GM15510 (cell line): Measurements from ENCODE around the gene ZNF784.

Source experiments
- POLR2A ChIP-seq: IDR thresholded peaks from 3 replicates; pipeline ENCODE4 v1.6.1; 2011; ENCODE audit warnings: borderline replicate concordance; ENCODE audit not compliant: insufficient read length; ENCODE audit errors: extremely low read depth

Gene ZNF784

GRCh38 chr19:55624109-55625003 is at the start of gene ZNF784:
Gene ZNF784, minus strand, starts transcription at chr19:55624566. Its CDS starts 5 bp downstream, at chr19:55624561.
- TF ChIP-seq POLR2A, result peak; percentile 77

GRCh38 chr19:55673889-55674288 is 49.5 kb upstream of the ZNF784 start:
- TF ChIP-seq POLR2A, result no peak

GRCh38 chr19:55673465-55673864 is 49.1 kb upstream of the ZNF784 start:
- no peak for TF ChIP-seq POLR2A

- TF ChIP-seq POLR2A, result no peak
Observed at GRCh38 chr19:55672418-55672817, 48.1 kb upstream of the ZNF784 start.

GRCh38 chr19:55671054-55671378 is 46.6 kb upstream of the ZNF784 start:
- no peak for TF ChIP-seq POLR2A

GRCh38 chr19:55670280-55671053 is 46.1 kb upstream of the ZNF784 start:
- no peak for TF ChIP-seq POLR2A

- no peak for TF ChIP-seq POLR2A
Observed at GRCh38 chr19:55669418-55670279, 45.3 kb upstream of the ZNF784 start.

- TF ChIP-seq POLR2A, result no peak
Observed at GRCh38 chr19:55668603-55669348, 44.4 kb upstream of the ZNF784 start.

- TF ChIP-seq POLR2A, result no peak
Observed at GRCh38 chr19:55667958-55668357, 43.6 kb upstream of the ZNF784 start.

- no peak for TF ChIP-seq POLR2A
Observed at GRCh38 chr19:55667511-55667910, 43.1 kb upstream of the ZNF784 start.

- TF ChIP-seq POLR2A, result no peak
Observed at GRCh38 chr19:55667006-55667381, 42.6 kb upstream of the ZNF784 start.

GRCh38 chr19:55666343-55667005 is 42.1 kb upstream of the ZNF784 start:
- no peak for TF ChIP-seq POLR2A

- no peak for TF ChIP-seq POLR2A
Observed at GRCh38 chr19:55663846-55664536, 39.6 kb upstream of the ZNF784 start.

GRCh38 chr19:55661826-55662225 is 37.5 kb upstream of the ZNF784 start:
- no peak for TF ChIP-seq POLR2A

GRCh38 chr19:55660991-55661390 is 36.6 kb upstream of the ZNF784 start:
- TF ChIP-seq POLR2A, result no peak
